CD4-positive, alpha-beta T cell treated with Interferon alpha-2 for 1 hour (primary cell): ENCODE data around the gene ZCCHC2.

Experiments used
- DNase-seq, 2 donors: peaks; one replicate each; pipeline ENCODE4 v3.0.0-alpha.2; 2020 to 2022

The ZCCHC2 gene

DNA sequence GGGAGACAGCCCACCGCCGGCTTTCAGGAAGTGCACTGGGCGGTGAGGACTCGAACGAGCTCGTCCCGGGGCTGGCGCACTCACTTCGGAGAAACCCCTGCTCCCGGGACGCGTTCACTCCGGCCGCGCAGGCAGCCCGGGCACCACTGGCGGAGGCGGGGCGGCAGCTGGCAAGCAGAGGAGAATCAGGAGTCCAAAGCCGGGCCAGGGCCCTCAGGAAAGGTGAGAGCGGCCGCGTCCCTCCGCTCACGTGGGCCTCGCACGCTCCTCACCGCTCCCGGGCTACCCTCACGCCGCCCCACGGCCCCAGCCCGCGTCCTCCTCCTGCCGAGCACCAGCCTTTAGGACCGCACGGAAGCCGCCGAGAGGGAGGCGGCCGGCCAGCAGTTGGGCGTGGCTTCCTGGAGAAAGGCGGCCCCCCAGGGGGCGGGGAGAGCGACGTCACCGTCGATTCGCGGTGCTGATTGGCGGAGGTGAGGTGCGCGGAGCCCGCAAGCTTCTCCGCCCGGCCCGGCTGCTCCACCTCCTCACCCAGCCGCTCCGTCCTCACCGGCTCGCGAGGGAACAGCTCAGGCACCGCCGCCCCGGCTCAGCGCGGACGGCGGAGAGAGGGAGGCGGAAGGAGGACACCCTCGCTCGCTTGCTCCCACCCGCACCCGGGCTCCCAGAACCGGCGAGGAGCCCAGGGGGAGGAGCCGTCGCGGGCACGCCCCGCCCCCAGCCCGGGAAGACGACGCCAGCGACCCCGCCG lies at the start of gene ZCCHC2:
TSS of gene ZCCHC2 (plus strand) at position 522 of the 751 bp plus-strand sequence. CDS start 400 bp downstream, outside the sequence.
- peak; percentile 97 to 99 for DNase-seq

- DNase-seq, result no peak
These were observed 43.3 kb upstream of the ZCCHC2 start for GRCh38 chr18:62479574-62479973.

DNA sequence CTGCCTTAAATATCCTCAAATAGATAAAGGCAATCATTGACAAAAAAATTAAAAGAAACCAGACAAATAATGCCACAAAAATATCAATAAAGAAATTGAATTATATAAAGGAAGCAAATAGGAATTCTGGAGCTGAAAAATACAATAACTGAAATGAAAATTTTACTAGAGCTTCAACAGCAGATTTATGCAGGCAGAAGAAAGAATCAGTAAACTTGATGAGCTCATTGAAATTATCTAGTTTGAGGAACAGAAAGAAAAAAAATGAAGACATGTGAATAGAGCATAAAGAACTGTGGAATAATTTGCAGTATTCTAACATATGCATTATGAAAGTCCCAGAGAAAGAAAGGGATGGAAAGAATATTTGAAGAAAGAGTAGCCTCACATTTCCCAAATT lies 41.9 kb upstream of the ZCCHC2 start:
- DNase-seq, result no peak

DNA sequence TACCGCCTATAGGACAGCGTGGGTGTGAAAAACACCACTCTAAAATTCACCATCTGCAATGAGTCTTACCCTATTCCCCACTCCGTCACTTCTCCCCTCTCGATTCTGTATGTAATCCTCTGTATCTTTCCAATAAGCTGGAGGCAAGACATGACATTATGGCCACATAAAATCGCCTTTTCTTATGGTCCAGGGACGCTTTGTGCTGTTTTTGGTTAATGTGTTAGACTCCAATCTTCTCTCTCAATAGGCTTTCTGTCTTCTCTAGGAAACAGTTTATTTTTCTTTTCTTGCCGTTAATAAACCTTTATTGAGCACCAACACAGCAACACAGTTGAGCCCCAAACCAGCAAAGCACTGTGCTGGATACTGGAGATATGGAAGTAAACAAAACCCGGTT lies 37.9 kb upstream of the ZCCHC2 start:
- no peak for DNase-seq

GRCh38 chr18:62485684-62486083 lies 37.1 kb upstream of the ZCCHC2 start:
- no peak for DNase-seq

GRCh38 chr18:62486290-62486964 lies 36.4 kb upstream of the ZCCHC2 start:
- DNase-seq, result no peak

DNA sequence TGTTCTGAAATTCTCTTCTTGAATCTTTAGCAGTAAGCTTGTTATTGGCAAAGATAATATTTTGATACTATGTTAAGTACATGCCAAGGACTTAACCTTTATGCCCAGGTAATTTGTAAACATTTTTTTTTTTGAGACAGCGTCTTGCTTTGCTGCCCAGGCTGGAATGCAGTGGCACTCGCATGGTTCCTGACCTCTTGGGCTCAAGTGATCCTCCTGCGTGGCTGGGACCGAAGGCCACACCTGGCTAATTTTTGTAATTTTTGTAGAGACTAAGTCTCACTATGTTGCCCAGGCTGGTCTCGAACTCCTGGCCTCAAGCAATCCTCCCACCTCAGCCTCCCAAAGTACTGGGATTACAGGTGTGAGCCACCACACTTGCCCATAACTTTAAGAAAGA lies 35.7 kb upstream of the ZCCHC2 start:
- no peak for DNase-seq

- no peak for DNase-seq
These were observed 31.7 kb upstream of the ZCCHC2 start for GRCh38 chr18:62490967-62491695.

GRCh38 chr18:62493033-62493862 lies 29.6 kb upstream of the ZCCHC2 start:
- no peak for DNase-seq

- DNase-seq, result no peak
These were observed 28.1 kb upstream of the ZCCHC2 start for GRCh38 chr18:62494764-62495163.

DNA sequence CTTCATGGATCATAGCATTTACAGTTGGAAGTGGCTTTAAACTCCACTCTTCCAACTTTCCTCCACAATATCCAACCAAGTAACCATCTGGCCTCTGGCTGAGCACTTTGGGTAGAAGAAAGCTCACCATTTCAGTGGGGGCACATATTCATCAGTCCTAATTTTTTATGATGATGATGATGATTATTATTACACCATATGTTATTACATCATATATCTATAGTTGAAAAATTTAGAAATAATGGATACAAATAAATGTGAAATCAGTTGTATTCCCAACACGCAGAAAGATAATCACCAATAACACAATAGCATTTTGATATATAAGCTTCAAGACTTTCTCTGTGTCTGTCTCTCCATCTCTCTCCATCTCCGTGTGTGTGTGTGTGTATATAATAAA lies 26.6 kb upstream of the ZCCHC2 start:
- no peak for DNase-seq

GRCh38 chr18:62497190-62497772 lies 25.5 kb upstream of the ZCCHC2 start:
- no peak for DNase-seq

DNA sequence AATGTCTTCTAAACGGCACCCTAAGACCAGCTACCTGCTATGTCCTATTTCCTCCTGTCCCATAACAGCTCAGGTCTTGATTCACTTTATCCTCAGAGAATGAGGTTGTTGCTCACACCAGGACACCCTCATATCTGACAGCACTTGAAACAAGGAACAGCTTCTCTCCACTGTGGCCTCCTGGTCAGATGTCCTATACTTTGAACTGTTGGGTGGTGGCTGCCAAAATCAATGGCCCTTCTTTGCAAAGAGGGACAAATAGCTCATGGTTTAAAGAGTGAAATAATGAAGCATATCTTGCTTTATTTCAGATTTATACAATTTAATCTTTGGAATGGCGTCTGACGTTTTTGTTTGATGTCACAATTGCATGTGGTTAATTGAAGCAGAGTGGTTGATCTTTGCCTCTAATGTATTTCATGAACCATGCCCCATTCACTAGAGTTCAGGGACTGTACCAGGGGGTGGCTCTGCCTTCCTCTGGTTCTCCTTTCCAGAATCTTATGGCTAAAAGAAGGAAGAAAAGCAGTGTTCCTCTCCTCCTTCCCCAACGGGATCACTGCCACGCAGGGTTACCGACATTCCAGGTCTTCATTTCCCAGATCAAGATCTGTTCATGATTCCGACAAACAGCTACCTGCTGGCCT lies 24.1 kb upstream of the ZCCHC2 start:
- no peak for DNase-seq

DNA sequence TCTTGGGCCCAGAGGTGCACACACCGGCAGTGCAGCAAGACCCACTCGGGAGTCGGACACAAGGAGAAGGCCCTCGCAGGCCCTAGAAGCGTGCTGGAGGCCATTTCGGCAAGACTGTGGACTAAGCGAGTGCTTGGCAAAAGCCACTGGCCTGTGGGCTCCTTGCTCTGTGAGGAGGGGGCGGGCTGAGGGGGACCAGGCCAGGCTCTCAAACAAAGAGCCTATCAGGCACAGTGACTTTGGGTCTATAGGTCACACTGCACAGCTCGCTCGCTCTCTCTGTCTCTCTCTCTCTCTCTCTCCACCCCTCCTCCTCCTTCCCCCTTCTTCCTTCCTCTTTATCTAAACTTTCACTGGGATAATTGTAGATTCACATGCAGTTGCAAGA lies 23.6 kb upstream of the ZCCHC2 start:
- no peak for DNase-seq

- DNase-seq, result no peak
These were observed 22.7 kb upstream of the ZCCHC2 start for GRCh38 chr18:62500174-62500573.

GRCh38 chr18:62500966-62501591 lies 21.7 kb upstream of the ZCCHC2 start:
- DNase-seq, result no peak

- DNase-seq, result peak; percentile 49 to 85
These were observed 16.9 kb upstream of the ZCCHC2 start for GRCh38 chr18:62505669-62506494.

GRCh38 chr18:62506495-62507143 lies 16.2 kb upstream of the ZCCHC2 start:
- peak in 1 of 2 donors; percentile 28 for DNase-seq

GRCh38 chr18:62509779-62510178 lies 13.0 kb upstream of the ZCCHC2 start:
- no peak for DNase-seq

- peak in 1 of 2 donors; percentile 15 for DNase-seq
These were observed 12.0 kb upstream of the ZCCHC2 start for GRCh38 chr18:62510789-62511188.
